ENCODE results near the gene MAPRE2.

DNA sequence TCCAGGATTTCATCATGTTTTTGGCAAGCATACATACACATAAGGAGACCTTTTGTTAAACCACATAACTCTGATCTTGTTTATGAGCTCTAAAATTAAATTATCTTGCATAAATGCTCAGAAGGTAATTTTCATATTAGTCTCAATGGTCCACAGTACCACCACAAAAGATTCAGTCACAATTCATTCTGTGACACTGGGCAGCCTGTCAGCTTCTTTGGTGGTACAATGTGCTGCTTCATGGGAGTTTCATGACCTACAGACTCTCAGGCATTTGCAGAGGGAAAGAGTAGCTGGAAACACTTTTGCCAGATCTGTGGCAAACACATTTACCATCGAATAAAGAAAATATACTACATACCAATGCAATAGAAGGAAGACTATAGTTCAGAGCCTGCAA is 148.3 kb downstream of the MAPRE2 start:
- TF ChIP-seq EZH2phosphoT487 (IDR thresholded peaks at IDR 0.05; ENCODE audit: insufficient read depth, low read depth) = no peak
- TF ChIP-seq EZH2 (IDR thresholded peaks at IDR 0.05; ENCODE audit: insufficient read depth, poor library complexity, severe bottlenecking) = no peak
